ENCODE measurements around the gene TMEM204. TPM values are rescaled to one million over a fixed set of nuclear protein-coding genes. Genes with fewer than 3 reads are reported as not detected.
"Not testable (repeated sequence)": the region's sequence is repeated elsewhere in the genome, so short reads cannot be mapped to it uniquely, and the experiment has no call there.

The TMEM204 gene
- total and polyA plus RNA-seq, 10 of the 15 experiments (the other 5 are each of a cell fraction or from before 2014, with no cell fraction given), result 0.05 to 0.30 (median 0.18) TPM; not detected in 7

DNA sequence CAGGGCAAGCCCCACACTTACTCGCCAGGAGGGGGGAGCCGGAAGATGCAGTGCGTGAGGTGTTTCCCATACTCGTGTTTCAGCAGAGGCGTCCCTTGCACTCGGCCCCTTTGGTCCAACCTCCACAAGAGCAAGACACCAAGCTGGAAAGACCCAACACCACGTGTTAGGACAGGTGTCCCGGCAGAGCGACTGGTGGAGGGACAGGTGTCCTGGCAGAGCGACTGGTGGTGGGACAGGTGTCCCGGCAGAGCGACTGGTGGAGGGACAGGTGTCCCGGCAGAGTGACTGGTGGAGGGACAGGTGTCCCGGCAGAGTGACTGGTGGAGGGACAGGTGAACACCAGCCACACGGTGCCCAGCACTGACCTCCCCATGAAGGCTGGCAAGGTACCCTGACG, 59.0 kb downstream of the TMEM204 start:
- Histone ChIP-seq H3K27ac (ENCODE audit: control insufficient read depth, insufficient read depth) (no peak overlapping the region), H3K79me2 (ENCODE audit: control insufficient read depth, insufficient read depth, low read length) (no peaks in the 10 kb centered on the region), H3K9me3 (replicated peaks; ENCODE audit: control insufficient read depth, insufficient read depth, low read length) (no peaks in the 10 kb centered on the region), H3K4me3 (no peak overlapping the region), H4K20me1 (ENCODE audit: control insufficient read depth, insufficient read depth) (no peaks in the 10 kb centered on the region), H2AFZ (ENCODE audit: control insufficient read depth, low read depth, low read length) (no peak overlapping the region), H3K4me2 (ENCODE audit: control insufficient read depth, insufficient read depth) (no peak overlapping the region), H3K36me3 (ENCODE audit: control insufficient read depth in 2 of 2, insufficient read depth in 2 of 2, low read length in 1 of 2) (no peaks in the 10 kb centered on the region), H3K9ac (ENCODE audit: control insufficient read depth, insufficient read depth, low read length) (no peak overlapping the region), H3K27me3 (replicated peaks in 1 of 2; ENCODE audit: control insufficient read depth in 2 of 2, insufficient read depth in 2 of 2, low read length in 1 of 2) (no peaks in the 10 kb centered on the region), H3K4me1 (ENCODE audit: control insufficient read depth, insufficient read depth, low read length) (no peaks in the 10 kb centered on the region)
- no TSS peak for BruUV-seq (replicated peaks)
- no peak for FAIRE-seq
- no peak for ATAC-seq
- RAD21 ChIA-PET (ENCODE audit: unreplicated experiment), result no interaction called here
- POLR2A ChIA-PET, result no interaction called here
- SMC1A ChIA-PET (ENCODE audit: uncharacterized antibody, unreplicated experiment), result no interaction called here
- in situ Hi-C loops (cut with MboI) (no loop called here), intact Hi-C loops (cut with micrococcal nuclease; ENCODE audit: unreplicated experiment) (no loop called here)
- DNase-seq (ENCODE audit: low read depth, low spot score), result no peak
- no peak for TF ChIP-seq POLR2A (IDR thresholded peaks at IDR 0.05; ENCODE audit: low read depth, low read length)
- no peak for TF ChIP-seq SMC3 (IDR thresholded peaks at IDR 0.05; ENCODE audit: borderline replicate concordance, low read length)
- no peak for TF ChIP-seq POLR2AphosphoS5 (IDR thresholded peaks at IDR 0.05; ENCODE audit: low read length)
- TF ChIP-seq SIX5 (IDR thresholded peaks at IDR 0.05; ENCODE audit: low read depth, low read length, severe bottlenecking), result no peak
- TF ChIP-seq ZNF384 (IDR thresholded peaks at IDR 0.05; ENCODE audit: borderline replicate concordance, low read depth, low read length), result no peak
- no peak for TF ChIP-seq MEF2A (IDR thresholded peaks at IDR 0.05; ENCODE audit: insufficient read depth, low read depth, low read length)
- no peak for TF ChIP-seq STAT3 (IDR thresholded peaks at IDR 0.05; ENCODE audit: low read depth, low read length)
- no peak for TF ChIP-seq SREBF2 (IDR thresholded peaks at IDR 0.05; ENCODE audit: low read length)
- no peak for TF ChIP-seq SPI1 (IDR thresholded peaks at IDR 0.05; ENCODE audit: borderline replicate concordance, insufficient read depth, low read depth, low read length)
- no peak for TF ChIP-seq IKZF1 (conservative IDR thresholded peaks at IDR 0.05)
- TF ChIP-seq, protein P1, sequence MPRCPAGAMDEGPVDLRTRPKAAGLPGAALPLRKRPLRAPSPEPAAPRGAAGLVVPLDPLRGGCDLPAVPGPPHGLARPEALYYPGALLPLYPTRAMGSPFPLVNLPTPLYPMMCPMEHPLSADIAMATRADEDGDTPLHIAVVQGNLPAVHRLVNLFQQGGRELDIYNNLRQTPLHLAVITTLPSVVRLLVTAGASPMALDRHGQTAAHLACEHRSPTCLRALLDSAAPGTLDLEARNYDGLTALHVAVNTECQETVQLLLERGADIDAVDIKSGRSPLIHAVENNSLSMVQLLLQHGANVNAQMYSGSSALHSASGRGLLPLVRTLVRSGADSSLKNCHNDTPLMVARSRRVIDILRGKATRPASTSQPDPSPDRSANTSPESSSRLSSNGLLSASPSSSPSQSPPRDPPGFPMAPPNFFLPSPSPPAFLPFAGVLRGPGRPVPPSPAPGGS (IDR thresholded peaks at IDR 0.05; ENCODE audit: borderline replicate concordance, insufficient read depth, low read depth, low read length, poor library complexity, severe bottlenecking), result no peak
- TF ChIP-seq, protein P2, sequence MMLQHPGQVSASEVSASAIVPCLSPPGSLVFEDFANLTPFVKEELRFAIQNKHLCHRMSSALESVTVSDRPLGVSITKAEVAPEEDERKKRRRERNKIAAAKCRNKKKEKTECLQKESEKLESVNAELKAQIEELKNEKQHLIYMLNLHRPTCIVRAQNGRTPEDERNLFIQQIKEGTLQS (IDR thresholded peaks at IDR 0.05; ENCODE audit: borderline replicate concordance, extremely low read depth, low read depth, low read length), result no peak
- CTCF ChIA-PET, result no interaction called here
- WGBS (ENCODE audit: insufficient coverage, insufficient replicate concordance, low lambda C conversion rate, missing lambda C conversion rate), result 85% methylated on average over 16 of the region's 16 CpGs

DNA sequence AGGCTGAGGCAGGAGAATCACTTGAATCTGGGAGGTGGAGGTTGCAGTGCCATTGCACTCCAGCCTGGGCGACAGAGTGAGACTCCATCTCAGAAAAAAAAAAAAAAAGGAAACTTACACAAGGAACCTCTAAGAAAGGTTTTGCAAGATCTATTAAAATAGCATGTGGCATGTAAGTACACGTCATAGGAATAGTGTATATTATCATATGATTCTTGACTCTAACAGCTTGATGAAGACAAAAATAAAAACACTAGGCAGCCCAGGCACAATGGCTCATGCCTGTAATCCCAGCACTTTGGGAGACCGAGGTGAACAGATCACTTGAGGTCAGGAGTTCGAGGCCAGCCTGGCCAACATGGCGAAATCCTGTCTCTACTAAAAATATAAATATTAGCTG, 62.0 kb downstream of the TMEM204 start:
- H3K9ac ChIP-seq (ENCODE audit: control insufficient read depth, insufficient read depth, low read length); ATAC-seq; H3K79me2 ChIP-seq (ENCODE audit: control insufficient read depth, insufficient read depth, low read length); in situ Hi-C loops (cut with MboI); FAIRE-seq; H3K4me1 ChIP-seq (ENCODE audit: control insufficient read depth, insufficient read depth, low read length); RAD21 ChIA-PET (ENCODE audit: unreplicated experiment); DNase-seq (ENCODE audit: low read depth, low spot score); H3K4me2 ChIP-seq (ENCODE audit: control insufficient read depth, insufficient read depth); H4K20me1 ChIP-seq (ENCODE audit: control insufficient read depth, insufficient read depth); H3K4me3 ChIP-seq; H3K36me3 ChIP-seq (ENCODE audit: control insufficient read depth in 2 of 2, insufficient read depth in 2 of 2, low read length in 1 of 2); H2AFZ ChIP-seq (ENCODE audit: control insufficient read depth, low read depth, low read length); H3K27ac ChIP-seq (ENCODE audit: control insufficient read depth, insufficient read depth); BruUV-seq (replicated peaks); SMC1A ChIA-PET (ENCODE audit: uncharacterized antibody, unreplicated experiment); H3K27me3 ChIP-seq (replicated peaks in 1 of 2; ENCODE audit: control insufficient read depth in 2 of 2, insufficient read depth in 2 of 2, low read length in 1 of 2); intact Hi-C loops (cut with micrococcal nuclease; ENCODE audit: unreplicated experiment); H3K9me3 ChIP-seq (replicated peaks; ENCODE audit: control insufficient read depth, insufficient read depth, low read length); POLR2A ChIA-PET: not testable (repeated sequence)
- CTCF ChIA-PET, result interaction anchor here (0.7 kb wide), 1 partner anchor 97 kb away, joined by 3 read pairs; no protein-coding TSS in a partner anchor
- 63% methylated on average over 5 of the region's 5 CpGs for WGBS (ENCODE audit: insufficient coverage, insufficient replicate concordance, low lambda C conversion rate, missing lambda C conversion rate)
